Stimulated activated CD8-positive, alpha-beta memory T cell treated with anti-CD3 and anti-CD28 coated beads, Interleukin-12 subunit alpha, Interleukin-12 subunit beta, amount 100 ng/mL, for 1 hour (primary cell): Measurements from ENCODE around the gene MKLN1.
"Not testable (repeated sequence)": the region's sequence is repeated elsewhere in the genome, so short reads cannot be mapped to it uniquely, and the experiment has no call there.

Experiments
- DNase-seq: peaks from one replicate; pipeline ENCODE4 v3.0.0-alpha.2; 2020; ENCODE audit warnings: low read depth

MKLN1 gene

GRCh38 chr7:131400681-131401176, 73.1 kb downstream of the MKLN1 start:
- DNase-seq, result no peak

GRCh38 chr7:131401194-131401593, 73.5 kb downstream of the MKLN1 start:
- DNase-seq, result no peak

- DNase-seq, result no peak
Measured at GRCh38 chr7:131403322-131403721, 75.6 kb downstream of the MKLN1 start.

- no peak for DNase-seq
Measured at GRCh38 chr7:131404226-131404911, 76.7 kb downstream of the MKLN1 start.

- no peak for DNase-seq
Measured at GRCh38 chr7:131409129-131409766, 81.6 kb downstream of the MKLN1 start.

GRCh38 chr7:131412031-131412430, 84.4 kb downstream of the MKLN1 start:
- DNase-seq, result no peak

GRCh38 chr7:131413711-131414110, 86.0 kb downstream of the MKLN1 start:
- no peak for DNase-seq

GRCh38 chr7:131424219-131424822, 96.6 kb downstream of the MKLN1 start:
- DNase-seq, result no peak

GRCh38 chr7:131425992-131426391, 98.3 kb downstream of the MKLN1 start:
- DNase-seq, result no peak

- DNase-seq, result not testable (repeated sequence)
Measured at GRCh38 chr7:131430826-131431225, 103.2 kb downstream of the MKLN1 start.

GRCh38 chr7:131431289-131431688, 103.6 kb downstream of the MKLN1 start:
- DNase-seq, result no peak

- no peak for DNase-seq
Measured at GRCh38 chr7:131431756-131432155, 104.1 kb downstream of the MKLN1 start.

- DNase-seq, result no peak
Measured at GRCh38 chr7:131436384-131436783, 108.7 kb downstream of the MKLN1 start.

- DNase-seq, result no peak
Measured at GRCh38 chr7:131438969-131439368, 111.3 kb downstream of the MKLN1 start.

GRCh38 chr7:131443496-131443895, 115.8 kb downstream of the MKLN1 start:
- no peak for DNase-seq

- no peak for DNase-seq
Measured at GRCh38 chr7:131444683-131445082, 117.0 kb downstream of the MKLN1 start.

GRCh38 chr7:131449373-131449902, 121.8 kb downstream of the MKLN1 start:
- no peak for DNase-seq

GRCh38 chr7:131454498-131454897, 126.8 kb downstream of the MKLN1 start:
- DNase-seq, result no peak

- no peak for DNase-seq
Measured at GRCh38 chr7:131455001-131455400, 127.3 kb downstream of the MKLN1 start.

- DNase-seq, result no peak
Measured at GRCh38 chr7:131455546-131455945, 127.9 kb downstream of the MKLN1 start.

GRCh38 chr7:131456338-131456737, 128.7 kb downstream of the MKLN1 start:
- DNase-seq, result no peak

GRCh38 chr7:131459256-131459655, 131.6 kb downstream of the MKLN1 start:
- no peak for DNase-seq

GRCh38 chr7:131462059-131462458, 134.4 kb downstream of the MKLN1 start:
- no peak for DNase-seq
